GM19397 (cell line): Measurements from ENCODE around the gene MYRIP.
"Not testable (repeated sequence)": the region's sequence is repeated elsewhere in the genome, so short reads cannot be mapped to it uniquely, and the experiment has no call there.

Experiments
- ATAC-seq: cut with Tn5 transposase; IDR thresholded peaks from one replicate; pipeline ENCODE4 v1.9.1; 2021; ENCODE audit warnings: mild to moderate bottlenecking, moderate library complexity; ENCODE audit not compliant: unreplicated experiment

MYRIP gene

GRCh38 chr3:39809181-39809994, at the start of gene MYRIP:
Gene MYRIP, plus strand, starts transcription at chr3:39809609. Its CDS starts 91,208 bp downstream, at chr3:39900817.
- ATAC-seq = peak; percentile 88

DNA sequence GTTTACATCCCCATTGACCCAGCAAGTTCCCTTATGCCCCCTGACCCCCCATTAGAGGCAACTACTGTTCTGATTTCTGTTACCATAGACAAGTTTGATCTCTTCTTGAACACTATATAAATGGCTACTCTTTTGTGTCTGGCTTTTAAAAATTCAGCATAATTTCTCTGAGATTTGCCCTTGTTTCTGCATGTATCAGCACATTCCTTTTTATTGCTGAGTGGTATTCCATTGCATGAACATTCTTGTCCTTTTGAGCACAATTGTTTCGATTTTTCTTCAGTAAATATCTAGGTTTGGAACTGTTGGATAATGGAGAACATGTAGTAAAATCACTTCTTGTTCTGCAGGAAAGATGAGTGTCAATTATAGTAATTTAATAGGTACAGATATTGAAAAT, 49.1 kb upstream of the MYRIP start:
- no peak for ATAC-seq

DNA sequence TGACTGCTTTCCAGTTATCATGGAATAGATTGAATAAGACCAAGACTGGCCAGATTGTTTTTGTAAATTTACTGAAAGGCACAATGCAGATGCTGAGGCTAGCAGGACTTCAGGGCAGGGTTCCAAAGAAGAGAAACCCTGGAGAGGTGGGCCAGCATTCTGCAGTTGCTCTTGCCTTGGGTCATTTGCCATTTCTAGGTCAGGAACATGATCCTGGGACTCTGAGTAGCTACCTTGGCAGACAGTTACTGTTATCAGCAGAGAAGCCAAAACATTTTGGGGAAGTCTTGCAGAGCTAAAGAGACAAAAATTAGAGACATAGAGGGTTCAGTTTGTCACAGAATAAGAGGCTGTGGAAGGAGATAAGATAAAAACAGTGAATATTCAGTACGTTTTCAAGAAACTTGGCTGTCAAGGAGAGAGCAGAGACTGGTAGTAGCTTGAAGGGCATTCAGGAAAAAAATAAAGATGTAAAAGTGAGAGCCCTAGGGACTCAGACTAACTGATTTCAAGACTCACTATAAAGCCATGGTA, 46.8 kb upstream of the MYRIP start:
- ATAC-seq = no peak

- ATAC-seq = no peak
Observed at GRCh38 chr3:39763390-39763789, 46.0 kb upstream of the MYRIP start.

GRCh38 chr3:39765575-39765974, 43.8 kb upstream of the MYRIP start:
- no peak for ATAC-seq

DNA sequence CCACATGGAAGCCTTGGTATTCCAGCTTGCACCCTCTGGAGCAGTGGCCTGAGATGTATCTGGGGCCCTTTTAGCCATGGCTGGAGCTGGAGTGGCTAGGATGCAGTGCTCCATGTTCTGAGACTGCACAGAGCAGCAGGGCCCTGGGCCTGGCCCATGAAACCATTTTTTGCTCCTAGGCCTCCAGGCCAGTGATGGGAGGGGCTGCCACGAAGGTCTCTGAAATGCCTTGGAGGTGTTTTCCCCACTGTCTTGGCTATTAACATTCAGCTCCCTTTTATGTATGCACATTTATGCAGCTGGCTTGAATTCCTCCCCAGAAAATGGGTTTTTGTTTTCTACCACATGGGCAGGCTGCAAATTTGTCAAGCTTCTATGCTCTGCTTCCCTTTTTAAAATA, 43.0 kb upstream of the MYRIP start:
- no peak for ATAC-seq

DNA sequence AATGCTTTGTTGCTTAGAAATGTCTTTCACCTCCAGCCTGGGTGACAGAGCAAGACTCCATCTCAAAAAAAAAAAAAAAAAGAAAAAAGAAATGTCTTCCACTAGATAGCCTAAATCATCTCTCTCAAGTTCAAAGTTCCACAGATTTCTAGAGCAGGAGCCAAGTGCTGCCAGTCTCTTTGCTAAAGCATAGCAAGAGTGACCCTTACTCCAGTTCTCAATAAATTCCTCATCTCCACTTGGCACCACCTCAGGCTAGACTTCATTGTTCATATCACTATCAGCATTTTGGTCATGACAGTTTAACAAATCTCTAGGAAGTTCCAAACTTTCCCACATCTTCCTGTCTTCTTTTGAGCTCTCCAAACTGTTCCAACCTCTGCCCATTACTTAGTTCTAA, 42.5 kb upstream of the MYRIP start:
- ATAC-seq = not testable (repeated sequence)

DNA sequence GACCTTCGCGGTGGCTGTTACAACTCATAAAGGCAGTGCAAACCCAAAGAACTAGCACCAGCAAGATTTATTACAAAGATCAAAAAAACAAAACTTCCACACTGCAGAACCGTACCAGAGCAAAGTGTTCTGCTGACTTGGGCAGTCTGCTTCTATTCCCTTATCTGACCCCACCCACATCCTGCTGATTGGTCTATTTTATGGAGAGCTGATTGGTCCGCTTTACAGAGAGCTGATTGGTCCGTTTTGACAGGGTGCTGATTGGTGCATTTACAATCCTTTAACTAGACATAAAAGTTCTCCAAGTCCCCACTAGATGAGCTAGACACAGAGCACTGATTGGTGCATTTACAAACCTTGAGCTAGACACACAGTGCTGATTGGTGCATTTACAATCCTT, 31.2 kb upstream of the MYRIP start:
- ATAC-seq = not testable (repeated sequence)

DNA sequence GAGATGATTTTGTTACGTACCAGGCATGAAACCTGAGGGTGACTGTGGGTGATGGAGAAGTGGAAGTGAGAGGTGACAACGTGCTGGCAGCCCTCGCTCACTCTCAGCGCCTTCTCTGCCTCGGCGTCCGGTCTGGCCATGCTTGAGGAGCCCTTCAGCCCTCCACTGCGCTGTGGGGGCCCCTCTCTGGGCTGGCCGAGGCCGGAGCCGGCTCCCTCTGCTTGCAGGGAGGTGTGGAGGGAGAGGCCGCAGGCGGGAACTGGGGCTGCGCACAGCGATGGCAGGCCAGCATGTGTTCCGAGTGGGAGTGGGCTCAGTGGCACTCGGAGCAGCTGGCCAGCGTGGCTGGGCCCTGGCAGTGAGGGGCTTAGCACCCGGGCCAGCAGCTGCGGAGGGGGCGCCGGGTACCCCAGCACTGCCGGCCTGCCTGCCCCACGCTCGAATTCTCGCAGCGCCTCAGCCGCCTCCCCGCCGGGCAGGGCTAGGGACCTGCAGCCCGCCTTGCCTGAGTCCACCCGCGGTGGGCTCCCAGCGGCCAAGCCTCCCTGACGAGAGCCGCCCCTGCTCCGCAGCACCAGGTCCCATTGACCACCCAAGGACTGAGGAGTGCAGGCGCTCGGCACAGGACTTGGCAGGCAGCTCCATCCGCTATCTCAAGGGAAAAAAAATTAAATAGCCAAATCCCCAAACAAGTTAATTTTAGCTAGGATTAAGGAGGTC, 29.7 kb upstream of the MYRIP start:
- ATAC-seq = no peak

DNA sequence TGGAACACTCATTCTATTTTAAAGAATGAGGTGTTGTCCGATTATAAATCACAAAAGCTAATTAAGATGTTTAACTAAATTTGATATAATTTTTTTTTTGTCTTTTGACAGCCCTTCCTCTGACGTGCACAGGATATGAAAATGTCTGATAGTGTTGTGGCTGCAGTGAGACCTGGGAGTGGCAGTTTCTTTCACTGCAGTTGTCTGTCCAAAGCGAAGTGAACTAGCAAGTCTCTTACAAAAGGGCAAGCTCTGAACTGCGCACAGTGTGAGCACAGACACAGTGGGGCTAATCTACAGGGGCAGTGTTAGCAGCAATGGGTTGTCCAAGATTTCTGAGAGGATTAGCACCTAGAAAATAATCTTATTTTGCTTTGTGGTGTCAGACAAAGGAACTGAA, 29.1 kb upstream of the MYRIP start:
- no peak for ATAC-seq

- ATAC-seq = no peak
Observed at GRCh38 chr3:39781025-39781424, 28.4 kb upstream of the MYRIP start.

DNA sequence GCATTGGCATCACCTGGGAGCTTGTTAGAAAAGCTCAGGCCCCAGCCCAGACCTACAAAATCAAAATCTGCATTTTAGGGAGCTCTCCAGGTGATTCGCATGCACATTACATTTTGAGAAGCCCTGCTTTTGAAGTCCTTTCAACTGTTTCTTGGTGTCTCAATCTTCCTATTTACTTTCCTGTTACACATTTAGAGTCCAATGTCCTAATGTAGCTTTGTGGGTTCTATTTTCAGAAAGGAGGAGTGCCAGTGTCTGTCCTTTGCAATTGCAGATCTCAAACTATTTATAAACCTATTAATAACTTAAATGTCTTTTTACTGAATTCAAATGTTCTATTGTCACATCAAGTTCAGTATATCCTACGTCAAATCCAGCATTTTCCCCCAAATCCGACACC, 27.8 kb upstream of the MYRIP start:
- ATAC-seq = no peak

DNA sequence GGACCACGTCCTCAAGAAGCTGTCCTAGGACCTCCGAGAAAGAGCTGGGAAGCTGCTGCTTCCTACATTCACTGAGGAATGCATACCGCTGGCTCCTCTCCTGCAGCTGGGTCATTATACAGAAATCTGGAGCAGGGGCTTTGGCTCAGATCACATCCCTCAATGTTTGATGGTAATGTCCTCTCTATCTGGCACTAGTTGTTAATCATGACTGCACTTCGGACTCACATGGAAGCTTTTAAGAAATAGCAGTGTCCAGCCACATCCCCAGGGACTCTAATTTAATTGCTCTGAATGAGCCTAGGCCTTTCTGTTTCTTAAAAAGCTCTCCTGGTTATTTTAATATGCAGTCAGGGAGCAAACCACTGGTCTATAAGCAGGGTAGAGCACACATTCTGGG, 25.7 kb upstream of the MYRIP start:
- no peak for ATAC-seq

- no peak for ATAC-seq
Observed at GRCh38 chr3:39784922-39785321, 24.5 kb upstream of the MYRIP start.

DNA sequence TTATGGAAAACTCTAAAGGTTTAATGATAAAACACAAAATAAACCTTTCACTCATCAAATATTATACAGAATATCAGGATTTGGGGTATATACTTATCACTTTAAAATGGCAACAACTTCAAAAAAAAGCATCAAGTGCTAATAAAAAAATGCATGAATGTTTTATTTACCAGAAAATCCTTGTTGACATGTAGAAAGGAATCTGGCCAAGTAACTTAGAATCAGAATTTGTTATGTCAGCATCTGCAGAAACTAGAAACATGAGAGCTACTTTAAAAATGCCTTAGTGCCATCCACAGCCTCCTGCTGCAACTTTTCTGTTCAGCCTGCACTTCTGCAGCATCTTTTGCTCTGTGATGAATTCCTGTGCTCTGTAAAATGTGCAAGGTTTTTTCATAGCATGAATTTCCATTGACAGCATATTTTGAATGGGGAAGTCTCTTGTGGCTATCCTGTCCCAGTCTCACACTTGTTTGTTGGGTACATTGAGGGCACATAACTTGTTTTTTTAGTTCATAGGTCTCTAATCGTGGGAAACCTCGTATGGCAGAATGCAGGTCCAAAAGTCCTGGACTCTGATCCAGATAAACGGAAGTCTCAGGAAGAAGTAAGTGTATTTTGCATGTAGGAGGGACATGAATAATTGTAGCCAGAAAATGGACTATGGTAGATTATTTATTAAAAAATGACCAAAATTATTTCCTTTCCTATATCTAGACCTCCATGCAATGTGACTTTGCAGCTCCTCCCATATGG, 21.1 kb upstream of the MYRIP start:
- no peak for ATAC-seq

DNA sequence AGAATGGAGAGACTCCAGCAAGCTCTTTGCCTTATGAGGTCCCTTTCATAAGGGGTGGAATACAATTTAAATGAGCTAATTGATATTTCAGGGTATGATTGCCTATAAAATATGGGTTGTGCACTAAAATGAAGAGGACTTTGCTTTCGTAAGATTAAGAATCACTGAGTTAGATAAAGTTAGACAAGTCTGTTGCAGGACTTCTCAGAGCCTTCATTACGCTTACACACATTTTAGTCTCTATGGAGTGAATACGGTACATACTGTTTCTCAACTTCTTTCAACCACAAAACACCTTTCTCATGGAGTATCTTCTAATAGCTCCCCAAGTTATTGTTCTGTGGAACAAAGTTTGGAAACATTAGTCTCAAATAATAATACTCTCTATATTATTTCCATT, 17.8 kb upstream of the MYRIP start:
- no peak for ATAC-seq

DNA sequence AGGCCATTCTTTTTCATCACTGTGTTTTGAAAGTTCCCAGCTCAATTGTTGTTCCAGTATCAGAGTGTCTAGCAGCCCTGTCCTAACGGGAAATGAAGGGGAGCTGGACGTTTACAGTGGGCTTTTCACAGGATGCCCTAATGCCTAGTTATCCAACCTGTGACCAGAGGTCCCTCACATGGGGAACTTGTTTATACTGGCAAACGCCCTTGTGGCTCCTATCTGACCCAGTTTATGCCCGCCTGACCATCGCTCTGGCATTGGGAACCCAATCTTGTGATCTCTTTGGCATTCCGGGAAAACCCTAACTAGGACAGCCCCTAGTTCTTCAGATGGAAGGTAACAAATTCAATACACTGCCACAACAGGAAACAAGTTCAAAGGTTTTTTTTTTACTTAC, 14.5 kb upstream of the MYRIP start:
- ATAC-seq = no peak

- ATAC-seq = no peak
Observed at GRCh38 chr3:39801216-39801615, 8.2 kb upstream of the MYRIP start.

GRCh38 chr3:39802486-39802885, 6.9 kb upstream of the MYRIP start:
- not testable (repeated sequence) for ATAC-seq

GRCh38 chr3:39803956-39804355, 5.5 kb upstream of the MYRIP start:
- ATAC-seq = no peak

DNA sequence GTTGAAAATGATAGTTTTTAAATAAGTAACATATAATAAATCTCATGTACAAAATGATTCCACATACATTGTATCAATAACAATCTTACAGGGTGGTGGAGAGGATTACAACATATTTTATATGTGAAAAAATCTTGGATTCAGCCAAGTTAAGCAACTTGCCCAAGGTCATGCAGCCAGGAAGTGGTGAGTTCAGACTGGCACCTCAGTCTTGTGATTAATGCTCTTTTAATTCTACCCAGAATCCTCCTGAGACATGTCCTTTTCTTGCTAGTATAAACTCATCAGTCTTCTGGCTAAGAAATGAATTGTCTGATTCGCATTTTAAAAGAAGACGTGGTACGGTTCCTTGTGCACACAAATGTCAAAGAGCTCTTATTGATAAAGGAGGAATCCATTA, 4.5 kb upstream of the MYRIP start:
- no peak for ATAC-seq
